ENCODE data around the gene MLIP.

Gene MLIP

GRCh38 chr6:54097753-54098152 lies 13.5 kb upstream of the MLIP start:
- DNase-seq (ENCODE audit: low spot score) = no peak

GRCh38 chr6:54098450-54099044 lies 12.7 kb upstream of the MLIP start:
- no peak for DNase-seq (ENCODE audit: low spot score)

GRCh38 chr6:54099225-54099624 lies 12.0 kb upstream of the MLIP start:
- DNase-seq (ENCODE audit: low spot score) = no peak

- no peak for DNase-seq (ENCODE audit: low spot score)
Observed at GRCh38 chr6:54100411-54101006, 10.7 kb upstream of the MLIP start.

- DNase-seq (ENCODE audit: low spot score) = no peak
Observed at GRCh38 chr6:54102238-54102637, 9.0 kb upstream of the MLIP start.

GRCh38 chr6:54103497-54103896 lies 7.7 kb upstream of the MLIP start:
- no peak for DNase-seq (ENCODE audit: low spot score)

- DNase-seq (ENCODE audit: low spot score) = no peak
Observed at GRCh38 chr6:54106727-54107126, 4.5 kb upstream of the MLIP start.

- no peak for DNase-seq (ENCODE audit: low spot score)
Observed at GRCh38 chr6:54107470-54108090, 3.7 kb upstream of the MLIP start.

- no peak for DNase-seq (ENCODE audit: low spot score)
Observed at GRCh38 chr6:54108271-54108670, 3.0 kb upstream of the MLIP start.

GRCh38 chr6:54109586-54109985 lies 1.7 kb upstream of the MLIP start:
- DNase-seq (ENCODE audit: low spot score) = no peak

GRCh38 chr6:54112151-54112650 lies 958 bp downstream of the MLIP start:
- no peak for DNase-seq (ENCODE audit: low spot score)

GRCh38 chr6:54114991-54115390 lies 3.7 kb downstream of the MLIP start:
- no peak for DNase-seq (ENCODE audit: low spot score)

GRCh38 chr6:54115966-54116365 lies 4.7 kb downstream of the MLIP start:
- DNase-seq (ENCODE audit: low spot score) = no peak

GRCh38 chr6:54118117-54118516 lies 6.9 kb downstream of the MLIP start:
- no peak for DNase-seq (ENCODE audit: low spot score)

GRCh38 chr6:54125493-54125892 lies 14.2 kb downstream of the MLIP start:
- DNase-seq (ENCODE audit: low spot score) = no peak

- DNase-seq (ENCODE audit: low spot score) = no peak
Observed at GRCh38 chr6:54130179-54130578, 18.9 kb downstream of the MLIP start.

GRCh38 chr6:54132587-54132986 lies 21.3 kb downstream of the MLIP start:
- DNase-seq (ENCODE audit: low spot score) = no peak

- DNase-seq (ENCODE audit: low spot score) = no peak
Observed at GRCh38 chr6:54133186-54133585, 21.9 kb downstream of the MLIP start.

GRCh38 chr6:54134935-54135334 lies 23.7 kb downstream of the MLIP start:
- no peak for DNase-seq (ENCODE audit: low spot score)

- DNase-seq (ENCODE audit: low spot score) = no peak
Observed at GRCh38 chr6:54135665-54136369, 24.6 kb downstream of the MLIP start.

GRCh38 chr6:54138795-54139194 lies 27.6 kb downstream of the MLIP start:
- no peak for DNase-seq (ENCODE audit: low spot score)

GRCh38 chr6:54140811-54141210 lies 29.6 kb downstream of the MLIP start:
- no peak for DNase-seq (ENCODE audit: low spot score)

Data from AG20443 (cell line).